Measurements from ENCODE around the gene CEP85L. TPM values are rescaled to one million over a fixed set of nuclear protein-coding genes. Genes with fewer than 3 reads are reported as not detected.

The CEP85L gene
- total RNA-seq, 1 donor from 2014 or later: 21.8 TPM

DNA sequence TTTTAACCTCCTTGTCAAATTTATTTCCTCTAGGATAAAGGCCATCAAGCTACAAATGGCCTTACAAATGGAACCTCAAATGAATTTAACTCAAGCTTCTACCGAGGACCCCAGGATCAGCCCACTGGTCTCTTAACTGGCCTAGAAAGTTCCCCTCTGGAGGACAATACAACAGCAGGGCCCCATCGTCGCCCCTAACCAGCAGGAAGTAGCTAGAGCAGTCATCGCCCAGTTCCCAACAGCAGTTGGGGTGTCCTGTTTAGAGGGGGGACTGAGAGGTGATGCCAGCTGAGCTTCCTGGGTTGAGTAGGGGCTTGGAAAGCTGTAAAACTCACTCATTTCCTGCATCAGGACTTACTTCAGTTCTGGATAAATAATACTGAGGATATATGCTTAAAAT lies 25.6 kb downstream of the CEP85L start:
- POLR2A ChIA-PET: interaction anchor here (0.6 kb wide), 1 partner anchor 11 kb away, joined by 3 read pairs; no protein-coding TSS in a partner anchor

GRCh38 chr6:118621799-118622470 lies 29.5 kb downstream of the CEP85L start:
- ATAC-seq (ENCODE audit: low read depth) (no peak), DNase-seq (no peak)
- ChIA-PET CTCF (no interaction called here), POLR2A (no interaction called here)
- Mint-ChIP-seq H3K27ac (no peak overlapping the region), H3K36me3 (ENCODE audit: low read depth) (peaks cover 6% of the 10 kb centered on the region), H3K4me3 (no peak overlapping the region), H3K9me3 (peaks cover 5% of the 10 kb centered on the region), H3K4me1 (peaks cover 15% of the 10 kb centered on the region), H3K27me3 (no peaks in the 10 kb centered on the region)
- TF ChIP-seq, protein P1, sequence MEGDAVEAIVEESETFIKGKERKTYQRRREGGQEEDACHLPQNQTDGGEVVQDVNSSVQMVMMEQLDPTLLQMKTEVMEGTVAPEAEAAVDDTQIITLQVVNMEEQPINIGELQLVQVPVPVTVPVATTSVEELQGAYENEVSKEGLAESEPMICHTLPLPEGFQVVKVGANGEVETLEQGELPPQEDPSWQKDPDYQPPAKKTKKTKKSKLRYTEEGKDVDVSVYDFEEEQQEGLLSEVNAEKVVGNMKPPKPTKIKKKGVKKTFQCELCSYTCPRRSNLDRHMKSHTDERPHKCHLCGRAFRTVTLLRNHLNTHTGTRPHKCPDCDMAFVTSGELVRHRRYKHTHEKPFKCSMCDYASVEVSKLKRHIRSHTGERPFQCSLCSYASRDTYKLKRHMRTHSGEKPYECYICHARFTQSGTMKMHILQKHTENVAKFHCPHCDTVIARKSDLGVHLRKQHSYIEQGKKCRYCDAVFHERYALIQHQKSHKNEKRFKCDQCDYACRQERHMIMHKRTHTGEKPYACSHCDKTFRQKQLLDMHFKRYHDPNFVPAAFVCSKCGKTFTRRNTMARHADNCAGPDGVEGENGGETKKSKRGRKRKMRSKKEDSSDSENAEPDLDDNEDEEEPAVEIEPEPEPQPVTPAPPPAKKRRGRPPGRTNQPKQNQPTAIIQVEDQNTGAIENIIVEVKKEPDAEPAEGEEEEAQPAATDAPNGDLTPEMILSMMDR (IDR thresholded peaks at IDR 0.05): no peak
- intact Hi-C loops (cut with micrococcal nuclease): no loop called here

More for the DNA sequence above, 25.6 kb downstream of the CEP85L start:
- intact Hi-C loops (cut with micrococcal nuclease): no loop called here
- DNase-seq (no peak), ATAC-seq (ENCODE audit: low read depth) (no peak)
- H3K4me1 Mint-ChIP-seq: peaks cover 2% of the 10 kb centered on the region
- no peak overlapping the region for H3K27ac Mint-ChIP-seq
- H3K9me3 Mint-ChIP-seq: peaks cover 5% of the 10 kb centered on the region
- no peaks in the 10 kb centered on the region for H3K27me3 Mint-ChIP-seq
- H3K4me3 Mint-ChIP-seq: no peak overlapping the region
- CTCF ChIA-PET: interaction anchor here (1.3 kb wide), 1 partner anchor 60 kb away, joined by 3 read pairs; no protein-coding TSS in a partner anchor
- TF ChIP-seq, protein P1 (IDR thresholded peaks at IDR 0.05): no peak
- H3K36me3 Mint-ChIP-seq (ENCODE audit: low read depth): peaks cover 27% of the 10 kb centered on the region

- POLR2A ChIA-PET: no interaction called here
- Mint-ChIP-seq H3K36me3 (ENCODE audit: low read depth) (no peaks in the 10 kb centered on the region), H3K4me3 (no peak overlapping the region), H3K27ac (no peak overlapping the region), H3K27me3 (no peaks in the 10 kb centered on the region), H3K9me3 (no peaks in the 10 kb centered on the region), H3K4me1 (peaks cover 15% of the 10 kb centered on the region)
- DNase-seq: no peak
- intact Hi-C loops (cut with micrococcal nuclease): no loop called here
- no peak for ATAC-seq (ENCODE audit: low read depth)
- TF ChIP-seq, protein P1 (IDR thresholded peaks at IDR 0.05): no peak
- CTCF ChIA-PET: interaction anchor here (2.3 kb wide), 1 partner anchor 55 kb away, joined by 7 read pairs; no protein-coding TSS in a partner anchor
These were observed 31.2 kb downstream of the CEP85L start for GRCh38 chr6:118620202-118620601.

DNA sequence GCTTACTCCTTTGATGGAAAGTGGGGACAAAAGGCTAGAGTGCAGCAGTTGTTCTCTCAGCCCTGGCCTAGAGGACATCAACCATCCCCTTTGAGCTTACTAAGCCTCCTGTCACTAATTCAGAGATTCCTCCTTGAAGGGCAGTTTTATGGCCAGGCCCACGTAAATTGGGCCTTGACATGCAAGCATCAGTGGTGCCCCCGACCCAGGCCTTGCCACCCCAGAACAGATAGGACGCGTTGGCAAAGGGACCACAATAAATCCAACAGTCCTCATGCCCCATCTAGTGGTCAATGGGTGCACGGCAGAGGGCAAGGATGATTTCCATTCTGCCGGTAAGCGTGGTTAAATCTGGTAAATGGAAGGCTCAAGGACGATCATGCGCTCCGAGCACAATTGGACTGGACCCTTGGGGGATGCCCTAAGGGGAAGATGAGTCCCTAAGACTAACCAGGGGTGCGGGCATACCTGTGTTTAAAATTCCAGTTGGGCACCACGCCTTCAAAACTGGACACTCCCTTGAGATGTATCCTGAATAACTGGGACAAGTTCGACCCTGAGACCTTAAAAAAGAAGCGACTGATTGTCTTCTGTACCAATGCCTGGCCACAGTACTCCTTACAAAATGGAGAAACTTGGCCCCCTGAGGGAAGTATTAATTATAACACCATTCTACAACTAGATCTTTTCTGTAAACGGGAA lies 32.6 kb downstream of the CEP85L start:
- Mint-ChIP-seq H3K27me3 (no peaks in the 10 kb centered on the region), H3K27ac (no peak overlapping the region), H3K4me3 (no peak overlapping the region), H3K36me3 (ENCODE audit: low read depth) (peaks cover 3% of the 10 kb centered on the region), H3K9me3 (no peaks in the 10 kb centered on the region), H3K4me1 (peaks cover 19% of the 10 kb centered on the region)
- ChIA-PET CTCF (interaction anchor here (1.0 to 2.3 kb wide), 2 partner anchors 53 to 54 kb away, joined by 7 read pairs; no protein-coding TSS in a partner anchor), POLR2A (no interaction called here)
- peak; percentile 41 for DNase-seq
- intact Hi-C loops (cut with micrococcal nuclease): loop anchor here (1.0 to 5.0 kb wide), 4 partner anchors 54 to 1272 kb away; no protein-coding TSS in a partner anchor
- TF ChIP-seq, protein P1 (IDR thresholded peaks at IDR 0.05): no peak
- ATAC-seq (ENCODE audit: low read depth): peak; percentile 93

GRCh38 chr6:118617417-118617816 lies 34.0 kb downstream of the CEP85L start:
- Mint-ChIP-seq H3K27ac (no peak overlapping the region), H3K27me3 (no peaks in the 10 kb centered on the region), H3K9me3 (no peaks in the 10 kb centered on the region), H3K4me3 (no peak overlapping the region), H3K36me3 (ENCODE audit: low read depth) (peaks cover 5% of the 10 kb centered on the region), H3K4me1 (peaks cover 19% of the 10 kb centered on the region)
- no peak for DNase-seq
- TF ChIP-seq, protein P1 (IDR thresholded peaks at IDR 0.05): no peak
- POLR2A ChIA-PET: no interaction called here
- CTCF ChIA-PET: interaction anchor here (0.7 to 1.6 kb wide), 4 partner anchors 52 to 1763 kb away, joined by 3 to 14 read pairs (median 4); no protein-coding TSS in a partner anchor
- no peak for ATAC-seq (ENCODE audit: low read depth)
- intact Hi-C loops (cut with micrococcal nuclease): loop anchor here (5.0 kb wide), 1 partner anchor 1270 kb away; no protein-coding TSS in a partner anchor

Data from activated B cell treated with CpG ODN at 0.5 μM for 24 hours (primary cell).